Measurements from ENCODE around the gene TRPT1.

TRPT1 gene

DNA sequence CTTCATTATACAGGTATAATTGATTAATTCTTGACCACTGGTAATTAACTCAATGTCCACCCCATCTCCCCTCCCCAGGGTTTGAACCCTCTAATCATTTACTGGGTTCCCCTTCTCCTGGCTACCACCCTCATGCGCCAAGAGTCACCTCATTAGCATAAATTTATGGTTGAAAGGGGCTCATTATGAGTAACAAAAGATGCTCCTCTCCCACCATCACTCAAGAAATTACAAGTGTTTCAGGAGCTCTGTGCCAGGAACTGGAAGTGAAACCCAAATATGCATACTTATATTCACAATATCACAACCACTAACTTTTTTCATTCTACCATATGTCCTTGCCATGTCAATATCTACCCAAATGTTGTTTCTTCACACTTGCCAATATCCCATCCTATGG, 47.8 kb downstream of the TRPT1 start:
- no peak for DNase-seq (ENCODE audit: low spot score)

DNA sequence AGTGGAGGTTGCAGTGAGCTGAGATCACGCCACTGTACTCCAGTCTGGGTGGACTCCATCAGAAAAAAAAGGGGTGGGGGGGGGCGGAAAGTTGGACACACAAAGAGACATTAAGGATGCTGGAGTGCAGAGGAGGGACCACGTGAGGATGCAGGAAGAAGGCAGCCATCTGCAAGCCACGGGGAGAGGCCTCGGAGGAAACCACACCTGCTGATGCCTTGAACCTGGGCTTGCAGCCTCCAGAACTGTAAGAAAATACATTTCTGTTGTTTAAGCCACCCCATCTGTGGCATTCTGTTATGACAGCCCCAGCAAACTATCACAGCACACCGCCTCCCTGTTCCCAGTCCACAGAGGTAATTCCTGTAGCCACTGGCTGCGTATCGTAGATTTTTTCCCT, 49.2 kb downstream of the TRPT1 start:
- no peak for DNase-seq (ENCODE audit: low spot score)

Measured in CD4-positive, alpha-beta T cell treated with Interleukin-15 for 4 hours (primary cell).